HG03342 (cell line): Measurements from ENCODE around the gene FAS.
A peak's percentile ranks its signal among the peaks of the same experiment; 100 is the strongest.

Experiments used
- ATAC-seq: cut with Tn5 transposase; IDR thresholded peaks from one replicate; pipeline ENCODE4 v1.9.1; 2021; ENCODE audit warnings: mild to moderate bottlenecking, moderate library complexity; ENCODE audit not compliant: unreplicated experiment

The FAS gene

DNA sequence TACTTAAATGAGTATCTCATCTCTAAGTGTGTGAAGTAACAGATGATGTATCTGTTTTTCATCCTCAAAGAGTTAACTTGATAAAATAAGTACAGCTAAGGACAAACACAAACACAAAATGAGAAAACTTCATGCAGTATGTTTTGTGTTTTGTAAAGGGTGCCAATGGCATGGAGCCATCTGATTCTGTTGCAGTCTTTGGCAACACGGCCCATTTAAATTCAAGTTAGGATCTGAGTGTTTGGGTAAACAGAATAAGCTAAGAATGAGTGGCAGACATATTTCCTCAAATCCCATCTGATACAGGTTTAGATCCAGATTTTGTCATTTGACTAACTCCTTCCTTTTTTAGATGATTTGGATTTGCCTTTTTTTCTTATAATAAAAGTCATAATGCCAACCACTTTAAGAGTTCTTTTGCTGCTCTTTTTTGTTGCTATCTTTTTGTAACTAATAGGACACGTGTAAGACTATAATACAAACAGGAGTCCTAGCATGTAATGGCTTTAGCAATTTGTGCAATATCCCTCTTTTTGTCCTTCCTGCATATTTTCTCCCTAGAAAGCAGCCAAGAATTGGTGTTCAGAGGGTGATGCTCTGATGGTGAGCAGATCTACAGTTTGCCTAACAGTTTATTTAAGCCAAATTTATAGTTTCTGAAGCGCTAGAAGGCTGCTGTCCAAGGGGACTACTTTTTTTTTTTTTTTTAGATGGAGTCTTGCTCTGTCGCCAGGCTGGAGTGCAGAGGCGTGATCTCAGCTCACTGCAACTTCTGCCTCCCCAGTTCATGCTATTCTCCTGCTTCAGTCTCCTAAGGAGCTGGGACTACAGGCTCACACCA, 19.2 kb upstream of the FAS start:
- no peak for ATAC-seq

GRCh38 chr10:88974012-88974411, 16.6 kb upstream of the FAS start:
- ATAC-seq, result no peak

DNA sequence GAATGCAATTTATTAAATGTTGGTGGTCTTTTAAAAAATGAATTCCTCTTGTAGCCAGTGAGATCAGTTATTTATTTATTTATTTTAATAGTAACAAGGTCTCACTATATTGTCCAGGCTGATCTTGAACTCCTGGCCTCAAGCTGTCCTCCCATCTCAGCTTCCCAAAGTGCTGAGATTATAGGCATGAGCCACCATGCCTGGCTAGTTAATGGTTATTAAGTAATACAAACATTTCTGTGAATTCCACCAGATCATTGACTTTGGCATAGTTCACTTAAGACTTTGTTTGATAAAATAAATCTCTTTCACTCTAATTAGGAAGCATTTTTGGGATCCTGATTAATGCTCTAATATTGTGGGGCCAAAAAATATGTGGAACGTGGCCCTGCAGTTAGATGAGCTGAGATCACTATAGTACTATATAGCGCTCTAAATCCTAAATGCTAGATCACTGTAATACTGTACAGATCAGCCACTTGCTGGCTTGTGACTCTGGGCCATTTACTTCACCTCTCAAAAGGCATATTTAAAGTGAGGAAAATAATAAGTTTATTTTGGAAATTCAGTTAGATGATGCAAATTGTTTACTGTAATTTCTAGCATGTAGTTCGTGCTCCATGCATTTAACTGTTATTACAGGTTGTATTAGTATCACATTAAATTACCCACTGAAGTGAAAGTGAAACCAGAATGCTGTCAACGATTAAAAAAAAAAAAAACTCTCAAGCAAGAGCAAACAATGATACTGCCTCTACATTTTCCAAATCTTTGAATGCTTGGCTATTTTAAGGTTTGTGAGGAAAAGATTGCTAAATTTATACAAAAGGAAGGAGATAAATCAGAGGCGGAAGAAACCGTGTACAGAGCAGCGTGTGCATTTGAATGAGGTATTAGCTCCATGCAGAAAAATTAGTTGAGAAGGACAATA, 15.9 kb upstream of the FAS start:
- ATAC-seq, result no peak

- ATAC-seq, result no peak
These were observed 15.2 kb upstream of the FAS start for GRCh38 chr10:88975377-88975720.

DNA sequence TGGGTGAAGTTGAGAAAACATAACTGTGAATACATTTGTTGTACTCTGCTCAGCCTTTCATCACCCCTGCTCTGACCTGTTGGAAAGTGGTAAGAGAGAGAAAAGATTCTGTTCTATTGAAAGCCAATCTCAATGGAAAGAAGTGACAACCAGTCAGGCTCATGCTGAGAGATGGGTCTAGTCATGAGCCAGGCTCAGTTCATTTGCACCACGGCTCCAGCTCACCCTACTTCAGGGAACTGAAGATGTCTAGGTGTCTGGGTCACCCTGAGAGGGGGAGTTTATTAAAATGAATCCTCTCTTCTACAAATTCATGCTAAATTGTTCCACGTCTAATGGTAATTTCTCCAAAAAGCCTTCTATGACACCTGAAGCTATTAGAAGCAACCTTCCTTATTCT, 12.1 kb upstream of the FAS start:
- no peak for ATAC-seq

GRCh38 chr10:88979153-88979562, 11.4 kb upstream of the FAS start:
- ATAC-seq, result no peak

DNA sequence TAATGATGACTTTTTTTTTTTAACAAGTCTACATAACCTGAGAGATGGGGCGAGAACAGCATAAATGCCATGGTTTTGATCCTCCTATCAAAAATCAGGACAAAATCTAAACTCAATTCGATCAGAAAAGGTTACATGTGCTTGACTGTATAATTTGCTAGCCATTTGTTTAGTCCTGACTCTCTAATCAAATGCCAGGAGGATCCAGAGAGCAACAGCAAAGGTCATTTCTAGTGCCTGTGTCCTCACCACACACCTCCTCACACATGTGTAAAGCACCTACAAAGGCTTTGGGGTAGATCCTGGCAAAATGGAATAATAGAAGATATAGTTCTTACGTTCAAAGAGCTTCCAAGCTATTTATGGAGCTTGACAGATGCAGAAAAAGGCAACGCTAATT, 11.0 kb upstream of the FAS start:
- no peak for ATAC-seq

- no peak for ATAC-seq
These were observed 10.4 kb upstream of the FAS start for GRCh38 chr10:88980247-88980646.

GRCh38 chr10:88980800-88981199, 9.8 kb upstream of the FAS start:
- ATAC-seq, result no peak

DNA sequence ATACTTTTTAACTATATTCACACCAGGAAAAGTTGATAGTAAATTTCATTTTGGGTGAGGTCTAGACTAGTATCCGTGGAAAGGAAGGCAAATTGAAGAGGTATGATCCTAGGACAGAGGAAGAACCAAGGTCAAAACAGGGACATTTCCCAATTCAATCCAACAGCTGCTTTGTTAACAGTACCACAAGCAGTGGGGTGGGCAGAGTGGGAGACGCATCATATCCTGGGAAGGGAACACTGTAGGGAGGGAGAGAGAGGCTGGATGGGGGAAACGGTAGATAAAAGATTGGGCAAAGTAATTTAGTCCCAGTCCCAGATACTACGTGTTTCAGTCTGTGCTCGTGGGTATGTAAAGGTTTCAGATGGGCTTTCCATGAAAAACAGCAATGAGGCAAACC, 9.2 kb upstream of the FAS start:
- ATAC-seq, result no peak

DNA sequence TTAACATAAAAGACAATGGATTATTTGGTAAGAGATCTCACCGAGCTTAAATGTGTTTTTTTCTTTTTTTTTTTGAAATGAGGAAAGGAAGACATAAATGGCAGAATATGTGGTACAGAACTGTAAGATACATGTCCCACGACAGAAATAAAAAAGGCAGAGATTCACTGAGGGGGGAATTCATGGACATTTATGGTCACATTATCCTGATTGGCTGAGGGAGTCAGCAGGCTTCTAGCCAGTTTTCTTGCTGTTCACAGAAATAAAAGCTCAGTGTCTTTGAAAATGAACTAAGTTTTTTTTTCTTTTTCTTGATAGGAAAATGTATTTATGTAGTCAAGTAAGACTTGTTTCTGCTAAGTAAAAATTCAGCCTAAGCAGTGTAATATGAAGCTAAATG, 8.2 kb upstream of the FAS start:
- no peak for ATAC-seq

DNA sequence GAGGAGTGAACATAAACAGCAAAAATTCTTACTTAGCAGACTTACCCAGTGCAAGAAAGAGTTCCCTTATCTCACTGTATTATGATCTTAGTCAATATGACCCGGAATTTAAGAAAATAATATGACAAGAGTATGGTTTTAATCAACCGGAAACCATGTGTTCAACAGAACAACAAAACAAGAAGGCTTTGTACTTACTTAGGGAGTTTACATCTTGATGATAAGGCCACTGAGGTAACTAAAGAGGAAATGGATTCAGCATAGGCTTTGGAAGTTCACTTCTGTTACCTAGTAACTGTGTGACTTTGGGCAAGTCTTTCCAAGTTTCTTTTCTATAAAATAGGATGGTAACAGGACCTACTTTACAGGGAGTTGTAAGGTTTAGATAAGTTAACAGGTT, 7.4 kb upstream of the FAS start:
- no peak for ATAC-seq

DNA sequence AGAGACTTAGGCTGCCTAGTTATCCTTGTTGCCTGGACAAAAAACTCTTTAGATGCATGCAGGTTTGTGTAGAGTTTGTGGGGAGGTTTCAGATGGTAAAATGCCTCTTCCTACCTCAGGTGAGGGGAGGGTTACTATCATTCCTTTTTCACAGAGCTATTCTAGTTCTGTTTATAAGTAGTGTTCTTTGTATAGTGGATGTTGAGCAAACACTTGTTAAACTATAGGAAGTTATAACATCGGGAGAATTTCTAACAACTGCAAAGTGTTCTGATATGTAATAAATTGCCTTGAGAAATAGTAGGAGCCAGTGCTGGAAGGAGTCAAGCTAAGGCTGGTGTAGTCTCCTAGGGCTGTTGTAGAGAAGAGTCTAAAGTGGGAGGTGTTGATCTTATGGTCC, 6.7 kb upstream of the FAS start:
- ATAC-seq, result no peak

DNA sequence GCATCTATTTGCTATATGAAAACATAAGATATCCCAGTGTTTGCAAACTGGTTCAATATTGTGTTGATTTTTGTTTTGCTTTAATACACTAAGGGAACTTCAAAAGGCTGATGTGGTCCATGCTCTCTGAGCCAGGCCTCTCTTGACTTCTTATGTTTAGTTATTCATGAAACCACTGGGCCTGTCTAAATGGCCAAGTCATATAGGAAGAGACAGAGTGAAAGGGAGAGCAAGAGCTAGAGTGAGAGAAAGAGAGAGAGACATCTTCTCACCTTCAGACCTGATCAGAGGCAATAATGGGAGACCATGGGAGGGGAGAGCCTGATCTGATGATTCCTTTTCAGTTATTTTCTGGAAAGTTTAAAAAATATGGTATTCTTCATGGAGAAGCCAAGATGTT, 6.1 kb upstream of the FAS start:
- ATAC-seq, result no peak

GRCh38 chr10:88986549-88987242, 3.9 kb upstream of the FAS start:
- no peak for ATAC-seq

- no peak for ATAC-seq
These were observed 3.3 kb upstream of the FAS start for GRCh38 chr10:88987243-88987725.

GRCh38 chr10:88987840-88988239, 2.8 kb upstream of the FAS start:
- ATAC-seq, result no peak

- no peak for ATAC-seq
These were observed 1.2 kb upstream of the FAS start for GRCh38 chr10:88989423-88989822.

- ATAC-seq, result peak; percentile 1
These were observed 694 bp upstream of the FAS start for GRCh38 chr10:88989824-88990383.

DNA sequence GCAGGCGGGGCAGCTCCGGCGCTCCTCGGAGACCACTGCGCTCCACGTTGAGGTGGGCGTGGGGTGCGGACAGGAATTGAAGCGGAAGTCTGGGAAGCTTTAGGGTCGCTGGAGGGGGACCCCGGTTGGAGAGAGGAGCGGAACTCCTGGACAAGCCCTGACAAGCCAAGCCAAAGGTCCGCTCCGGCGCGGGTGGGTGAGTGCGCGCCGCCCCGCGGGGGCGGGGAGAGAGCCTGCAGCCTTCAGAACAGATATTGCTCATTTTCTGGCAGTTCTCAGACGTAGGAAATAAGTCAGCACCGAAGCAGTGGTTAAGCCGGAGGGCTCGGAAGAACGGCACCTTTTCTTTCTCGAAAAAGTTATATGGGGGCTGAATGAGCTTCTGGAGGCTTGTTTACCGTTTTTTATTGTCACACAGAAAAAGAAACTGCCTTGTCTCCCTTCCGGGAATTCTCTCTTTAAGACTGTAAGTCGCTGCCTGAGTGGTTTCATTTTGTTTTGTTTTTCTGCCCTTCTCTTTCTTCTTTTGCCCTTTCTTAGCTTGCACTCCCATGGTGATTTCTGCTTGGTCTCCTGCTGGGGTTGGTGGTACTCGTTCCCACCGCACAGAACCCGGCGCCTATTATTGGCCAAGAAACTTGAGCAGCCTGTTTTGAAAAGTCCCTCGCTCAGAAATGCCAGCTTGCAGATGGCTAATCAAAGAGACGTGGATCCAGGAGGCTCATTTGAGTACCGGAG, 732 bp downstream of the FAS start:
- ATAC-seq, result no peak
